Measurements from ENCODE around the gene GCNT2.
"Not testable (repeated sequence)": the region's sequence is repeated elsewhere in the genome, so short reads cannot be mapped to it uniquely, and the experiment has no call there.

The GCNT2 gene

GRCh38 chr6:10617008-10617696, 96.0 kb downstream of the GCNT2 start:
- no peak for DNase-seq

GRCh38 chr6:10618409-10618808, 97.3 kb downstream of the GCNT2 start:
- DNase-seq, result no peak

- DNase-seq, result no peak
Measured at GRCh38 chr6:10621213-10621612, 100.1 kb downstream of the GCNT2 start.

GRCh38 chr6:10621847-10622246, 100.7 kb downstream of the GCNT2 start:
- no peak for DNase-seq

- no peak for DNase-seq
Measured at GRCh38 chr6:10624836-10625235, 103.7 kb downstream of the GCNT2 start.

DNA sequence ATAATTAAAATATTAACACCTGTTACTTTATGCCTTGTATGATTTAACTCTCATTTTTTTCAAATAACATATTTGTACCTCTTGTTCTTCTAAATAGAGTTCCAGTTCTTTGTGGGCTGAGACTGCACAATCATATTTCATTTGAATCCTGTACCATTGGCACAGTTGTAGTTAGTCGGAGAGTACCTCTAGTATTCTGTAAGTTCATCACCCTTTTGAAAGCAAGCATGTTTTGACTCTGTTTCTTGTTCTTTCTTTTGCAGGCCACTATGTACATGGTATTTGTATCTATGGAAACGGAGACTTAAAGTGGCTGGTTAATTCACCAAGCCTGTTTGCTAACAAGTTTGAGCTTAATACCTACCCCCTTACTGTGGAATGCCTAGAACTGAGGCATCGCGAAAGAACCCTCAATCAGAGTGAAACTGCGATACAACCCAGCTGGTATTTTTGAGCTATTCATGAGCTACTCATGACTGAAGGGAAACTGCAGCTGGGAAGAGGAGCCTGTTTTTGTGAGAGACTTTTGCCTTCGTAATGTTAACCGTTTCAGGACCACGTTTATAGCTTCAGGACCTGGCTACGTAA, 105.1 kb downstream of the GCNT2 start:
- DNase-seq, result no peak

GRCh38 chr6:10627800-10628199, 106.6 kb downstream of the GCNT2 start:
- no peak for DNase-seq

DNA sequence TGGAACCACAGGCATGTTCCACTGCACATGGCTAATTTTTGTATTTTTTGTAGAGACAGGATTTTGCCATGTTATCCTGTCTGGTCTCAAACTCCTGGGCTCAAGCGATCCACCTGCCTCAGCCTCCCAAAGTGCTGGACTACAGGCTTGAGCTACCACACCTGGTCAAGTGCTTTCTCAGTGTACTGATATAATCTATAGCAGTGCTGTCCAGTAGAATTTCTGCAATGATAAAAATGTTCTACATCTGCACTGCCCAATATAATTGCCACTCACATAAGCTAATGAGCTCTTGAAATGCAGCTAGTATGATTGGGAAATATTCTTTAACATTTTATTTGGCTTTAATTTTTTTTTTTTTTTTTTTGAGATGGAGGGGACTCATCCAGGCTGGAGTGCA, 109.0 kb downstream of the GCNT2 start:
- DNase-seq, result no peak

GRCh38 chr6:10633216-10633615, 112.1 kb downstream of the GCNT2 start:
- no peak for DNase-seq

GRCh38 chr6:10640412-10640811, 119.3 kb downstream of the GCNT2 start:
- no peak for DNase-seq

DNA sequence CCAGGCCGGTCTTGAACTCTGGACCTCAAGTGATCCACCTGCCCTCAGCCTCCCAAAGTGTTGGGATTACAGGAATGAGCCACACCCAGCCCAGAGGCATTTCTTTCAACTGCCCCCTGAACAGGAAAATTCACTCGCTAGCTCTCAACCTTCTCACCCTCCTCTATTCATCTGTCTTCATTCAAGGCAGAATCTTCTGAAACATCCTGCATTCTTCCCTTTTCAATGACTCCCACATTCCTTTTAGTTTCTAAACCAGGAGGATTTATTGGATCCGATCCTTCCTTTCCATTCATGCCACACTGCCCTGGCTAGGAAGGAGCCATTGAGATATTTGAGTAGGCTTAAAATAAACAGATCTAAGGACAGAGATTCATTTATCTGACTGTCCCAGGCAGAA, 120.4 kb downstream of the GCNT2 start:
- no peak for DNase-seq

- DNase-seq, result no peak
Measured at GRCh38 chr6:10643201-10643651, 122.1 kb downstream of the GCNT2 start.

- DNase-seq, result no peak
Measured at GRCh38 chr6:10644225-10644624, 123.1 kb downstream of the GCNT2 start.

GRCh38 chr6:10655508-10656055, 134.4 kb downstream of the GCNT2 start:
- no peak for DNase-seq

DNA sequence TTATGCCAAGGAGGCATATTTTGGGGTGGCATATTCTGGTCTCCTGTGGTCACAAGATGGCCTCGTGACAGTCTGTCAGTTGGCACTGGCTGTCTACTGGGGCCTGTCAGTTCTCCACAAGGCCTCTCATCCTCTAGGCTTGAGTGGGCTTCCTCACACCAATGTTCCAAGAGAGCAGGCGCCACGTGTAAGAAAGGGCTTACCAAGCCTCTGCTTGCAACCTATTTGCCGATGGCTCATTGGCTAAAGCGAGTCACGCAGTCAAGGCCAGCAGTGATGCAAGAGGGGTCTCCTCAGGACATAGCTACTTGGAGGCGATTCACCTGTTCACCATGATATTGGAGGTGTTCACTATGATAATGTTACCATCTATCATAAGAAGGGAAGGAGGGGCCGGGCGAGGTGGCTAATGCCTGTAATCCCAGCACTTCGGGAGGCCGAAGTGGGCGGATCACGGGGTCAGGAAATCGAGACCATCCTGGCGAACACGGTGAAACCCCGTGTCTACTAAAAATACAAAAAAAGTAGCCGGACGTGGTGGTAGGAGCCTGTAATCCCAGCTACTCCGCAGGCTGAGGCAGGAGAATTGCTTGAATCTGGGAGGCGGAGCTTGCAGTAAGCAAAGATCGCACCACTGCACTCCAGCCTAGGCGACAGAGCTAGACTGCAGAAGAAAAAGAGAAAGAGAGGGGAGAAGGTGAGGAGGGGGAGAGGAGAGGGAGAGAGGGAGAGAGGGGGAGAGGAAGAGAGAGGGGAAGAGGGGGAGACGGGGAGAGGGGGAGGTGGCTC, 138.0 kb downstream of the GCNT2 start:
- DNase-seq, result no peak

DNA sequence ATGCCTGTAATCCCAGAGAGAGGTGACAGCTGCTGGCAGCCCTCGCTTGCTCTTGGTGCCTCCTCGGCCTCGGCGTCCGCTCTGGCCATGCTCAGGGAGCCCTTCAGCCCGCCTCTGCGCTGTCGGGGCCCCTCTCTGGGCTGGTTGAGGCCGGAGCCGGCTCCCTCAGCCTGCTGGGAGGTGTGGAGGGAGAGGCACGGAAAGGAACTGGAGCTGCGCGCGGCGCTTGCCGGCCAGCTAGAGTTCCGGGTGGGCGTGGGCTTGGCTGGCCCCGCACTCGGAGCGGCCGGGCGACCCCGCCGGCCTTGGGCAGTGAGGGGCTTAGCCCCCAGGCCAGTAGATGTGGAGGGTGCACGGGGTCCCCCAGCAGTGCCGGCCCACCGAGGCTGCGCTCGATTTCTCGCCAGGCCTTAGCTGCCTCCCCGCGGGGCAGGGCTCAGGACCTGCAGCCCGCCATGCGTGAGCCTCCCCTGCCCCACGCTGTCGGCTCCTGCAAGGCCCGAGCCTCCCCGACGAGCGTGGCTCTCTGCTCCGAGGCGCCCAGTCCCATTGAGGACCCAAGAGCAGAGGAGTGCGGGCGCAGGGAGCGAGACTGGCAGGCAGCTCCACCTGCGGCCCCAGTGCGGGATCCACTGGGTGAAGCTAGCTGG, 138.7 kb downstream of the GCNT2 start:
- no peak for DNase-seq

DNA sequence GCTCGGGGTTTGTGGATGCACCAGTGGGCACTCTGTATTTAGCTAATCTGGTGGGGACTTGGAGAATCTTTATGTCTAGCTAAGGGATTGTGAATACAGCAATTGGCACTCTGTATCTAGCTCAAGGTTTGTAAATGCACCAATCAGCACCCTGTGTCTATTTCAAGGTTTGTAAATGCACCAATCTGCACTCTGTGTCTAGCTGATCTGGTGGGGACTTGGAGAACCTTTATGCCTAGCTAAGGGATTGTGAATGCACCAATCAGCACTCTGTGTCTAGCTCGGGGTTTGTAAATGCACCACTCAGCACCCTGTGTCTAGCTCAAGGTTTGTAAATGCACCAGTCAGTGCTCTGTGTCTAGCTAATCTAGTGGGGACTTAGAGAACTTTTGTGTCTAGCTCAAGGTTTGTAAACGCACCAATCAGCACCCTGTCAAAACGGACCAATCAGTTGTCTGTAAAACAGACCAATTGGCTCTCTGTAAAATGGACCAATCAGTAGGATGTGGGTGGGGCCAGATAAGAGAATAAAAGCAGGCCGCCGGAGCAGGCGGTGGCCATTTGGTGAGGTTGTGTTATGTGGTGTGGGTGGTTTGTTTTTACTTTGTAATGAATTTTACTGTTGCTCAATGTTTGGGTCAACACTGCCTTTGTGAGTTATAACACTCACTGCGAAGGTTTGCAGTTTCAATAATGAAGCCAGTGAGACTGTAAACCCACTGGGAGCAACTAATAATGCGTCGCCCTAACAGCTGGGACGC, 139.5 kb downstream of the GCNT2 start:
- DNase-seq, result not testable (repeated sequence)

GRCh38 chr6:10662207-10662606, 141.1 kb downstream of the GCNT2 start:
- no peak for DNase-seq

- DNase-seq, result no peak
Measured at GRCh38 chr6:10662742-10663141, 141.6 kb downstream of the GCNT2 start.

- not testable (repeated sequence) for DNase-seq
Measured at GRCh38 chr6:10665595-10665994, 144.4 kb downstream of the GCNT2 start.

DNA sequence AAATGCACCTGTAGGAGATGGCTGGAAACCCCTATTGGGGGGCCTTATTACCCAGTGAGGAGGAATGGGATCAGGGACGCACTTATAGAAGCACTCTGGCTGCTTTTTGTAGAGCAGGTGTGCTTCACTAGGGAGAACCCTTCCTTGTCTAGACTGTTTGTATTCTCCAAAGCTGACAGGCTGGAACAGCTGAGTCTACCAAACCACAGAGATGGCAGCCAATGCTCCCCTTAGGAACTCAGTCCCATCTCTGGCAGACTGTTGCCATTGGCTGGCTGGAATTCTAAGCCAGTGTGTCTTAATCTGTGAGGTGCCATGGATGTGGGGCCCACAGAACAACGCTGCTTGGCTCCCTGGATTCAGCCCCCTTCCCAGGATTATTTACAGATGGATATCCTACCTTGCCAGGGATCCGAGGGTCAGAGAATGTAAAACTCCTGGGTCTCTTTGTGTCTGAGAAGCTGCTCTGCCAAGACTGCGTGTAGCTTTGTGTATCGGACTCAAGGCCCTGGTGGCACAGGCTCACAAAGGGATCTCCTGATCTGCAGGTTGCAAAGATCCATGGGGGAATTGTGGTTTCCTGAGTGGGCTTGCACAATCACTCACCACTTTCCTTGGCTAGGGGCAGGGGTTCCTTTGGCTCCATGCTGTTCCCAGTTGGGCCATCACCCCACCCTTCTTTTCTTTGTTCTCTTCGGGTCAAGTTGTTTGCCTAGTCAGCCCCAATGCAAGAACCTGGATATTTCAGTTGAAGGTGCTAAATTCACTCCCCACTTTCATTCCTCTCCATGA, 147.2 kb downstream of the GCNT2 start:
- no peak for DNase-seq

- no peak for DNase-seq
Measured at GRCh38 chr6:10676403-10676802, 155.3 kb downstream of the GCNT2 start.
